H1 (cell line): ENCODE measurements around the gene TWIST2.

ENCODE experiments used
- ATF2 ChIP-seq: IDR thresholded peaks from 2 replicates; pipeline ENCODE4 v1.6.1; 2012; ENCODE audit warnings: low read length, inconsistent platforms
- CEBPB ChIP-seq: IDR thresholded peaks from 2 replicates; pipeline ENCODE4 v1.6.1; 2012; ENCODE audit warnings: low read depth, low read length
- CTCF ChIP-seq, 3 experiments: IDR thresholded peaks; 1 replicate in 2 of 3; 2 replicates in 1 of 3; pipeline versions ENCODE4 v1.5.1 to v1.6.1; 2011; ENCODE audit warnings: low read length in 3 of 3, mild to moderate bottlenecking in 3 of 3, inconsistent platforms in 2 of 3, low read depth in 1 of 3, moderate library complexity in 1 of 3; ENCODE audit not compliant: insufficient read depth in 1 of 3; ENCODE audit errors: control extremely low read depth in 1 of 3
- EP300 ChIP-seq, 2 experiments: IDR thresholded peaks; 1 replicate in 1 of 2; 2 replicates in 1 of 2; pipeline ENCODE4 v1.6.1; 2011 to 2012; ENCODE audit warnings: low read depth in 2 of 2, low read length in 2 of 2, mild to moderate bottlenecking in 2 of 2, borderline replicate concordance in 1 of 2, inconsistent platforms in 1 of 2, moderate library complexity in 1 of 2
- PHF8 ChIP-seq: fragments of 200-600 bp; sonication (generic); conservative IDR thresholded peaks from 2 replicates; pipeline ENCODE4 v1.7.1; 2012; ENCODE audit warnings: low read depth, mild to moderate bottlenecking, inconsistent platforms, low read length, moderate library complexity
- POLR2AphosphoS5 ChIP-seq: IDR thresholded peaks from 2 replicates; pipeline ENCODE4 v1.6.1; 2011; ENCODE audit warnings: low read depth, low read length
- SIN3A ChIP-seq, 2 experiments: IDR thresholded peaks in 1 of 2; conservative IDR thresholded peaks in 1 of 2; 2 replicates each; pipeline ENCODE4 v1.6.1; 2011 to 2012; ENCODE audit warnings: low read length in 2 of 2, improper control_type of control experiment in 1 of 2, low read depth in 1 of 2, mild to moderate bottlenecking in 1 of 2
- SRF ChIP-seq: IDR thresholded peaks from 2 replicates; pipeline ENCODE4 v1.6.1; 2011; ENCODE audit warnings: mild to moderate bottlenecking, low read depth, low read length, moderate library complexity
- TAF1 ChIP-seq: IDR thresholded peaks from 2 replicates; pipeline ENCODE4 v1.6.1; 2011; ENCODE audit warnings: mild to moderate bottlenecking, low read depth, low read length

DNA sequence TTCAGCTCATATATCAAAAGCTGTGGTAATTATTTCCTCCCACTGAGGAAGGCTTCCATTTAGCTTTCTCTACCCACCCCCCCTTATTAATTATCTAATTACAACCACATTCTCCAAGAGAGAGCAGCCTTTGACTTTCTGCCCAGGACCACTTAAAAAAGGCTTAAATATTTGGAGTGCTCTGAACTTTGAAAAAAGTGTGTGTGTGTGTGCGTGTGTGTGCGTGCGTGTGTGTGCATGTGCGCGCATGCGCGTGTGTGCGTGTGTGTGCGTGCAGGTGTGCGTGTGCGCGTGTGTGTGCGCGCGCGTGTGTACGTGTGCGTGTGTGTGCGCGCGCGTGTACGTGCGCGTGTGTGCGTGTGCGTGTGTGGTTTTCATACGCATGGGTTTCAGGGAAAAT is 57.8 kb downstream of the TWIST2 start:
- TF ChIP-seq ATF2 (no peak), SIN3A (conservative IDR thresholded peaks at IDR 0.05 in 1 of 2, IDR thresholded peaks at IDR 0.05 in 1 of 2; ENCODE audit: low read depth in 1 of 2, low read length in 2 of 2) (no peak), CTCF (IDR thresholded peaks at IDR 0.05; ENCODE audit: control extremely low read depth in 1 of 3, insufficient read depth in 1 of 3, low read depth in 1 of 3, low read length in 3 of 3) (no peak), TAF1 (no peak), EP300 (IDR thresholded peaks at IDR 0.05; ENCODE audit: borderline replicate concordance in 1 of 2, low read depth in 2 of 2, low read length in 2 of 2) (no peak), SRF (no peak), CEBPB (no peak), PHF8 (no peak), POLR2AphosphoS5 (no peak)
